Measurements from ENCODE around the gene DOK6.
A peak's percentile ranks its signal among the peaks of the same experiment; 100 is the strongest.

The DOK6 gene

DNA sequence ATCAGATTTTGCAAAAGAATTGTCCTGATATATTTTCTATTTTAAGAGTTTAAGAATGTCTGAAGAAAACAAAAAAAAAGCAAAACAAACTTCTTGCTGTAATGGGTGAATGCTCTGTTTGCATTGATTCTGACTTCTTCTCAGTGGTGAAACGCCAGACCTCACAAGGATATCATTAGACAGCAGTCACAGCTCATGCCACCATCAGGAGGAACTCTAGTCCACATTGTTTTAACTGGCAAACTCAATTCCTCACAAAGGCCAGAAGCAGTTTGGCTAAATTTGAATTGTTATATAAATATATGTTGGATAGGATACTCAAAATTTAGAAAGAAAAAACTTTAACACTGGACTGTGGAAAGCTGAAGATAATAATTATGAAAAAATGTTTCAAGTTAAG lies 89.4 kb downstream of the DOK6 start:
- H3K4me3 ChIP-seq (ENCODE audit: low read depth, low read length): no peak overlapping the region
- in situ Hi-C loops (cut with HindIII; ENCODE audit: low sequenced_read_pairs): no loop called here
- no peak for TF ChIP-seq CTCF (IDR thresholded peaks at IDR 0.05; ENCODE audit: low read depth, low read length)
- no peak for DNase-seq (ENCODE audit: low read depth, low spot score)

GRCh38 chr18:69490813-69491212 lies 90.1 kb downstream of the DOK6 start:
- no peak for TF ChIP-seq CTCF (IDR thresholded peaks at IDR 0.05; ENCODE audit: low read depth, low read length)
- H3K4me3 ChIP-seq (ENCODE audit: low read depth, low read length): no peak overlapping the region
- in situ Hi-C loops (cut with HindIII; ENCODE audit: low sequenced_read_pairs): no loop called here
- peak; percentile 49 for DNase-seq (ENCODE audit: low read depth, low spot score)

- TF ChIP-seq CTCF (IDR thresholded peaks at IDR 0.05; ENCODE audit: low read depth, low read length): no peak
- DNase-seq (ENCODE audit: low read depth, low spot score): no peak
- in situ Hi-C loops (cut with HindIII; ENCODE audit: low sequenced_read_pairs): no loop called here
- H3K4me3 ChIP-seq (ENCODE audit: low read depth, low read length): no peak overlapping the region
Measured at GRCh38 chr18:69491576-69491975, 90.9 kb downstream of the DOK6 start.

DNA sequence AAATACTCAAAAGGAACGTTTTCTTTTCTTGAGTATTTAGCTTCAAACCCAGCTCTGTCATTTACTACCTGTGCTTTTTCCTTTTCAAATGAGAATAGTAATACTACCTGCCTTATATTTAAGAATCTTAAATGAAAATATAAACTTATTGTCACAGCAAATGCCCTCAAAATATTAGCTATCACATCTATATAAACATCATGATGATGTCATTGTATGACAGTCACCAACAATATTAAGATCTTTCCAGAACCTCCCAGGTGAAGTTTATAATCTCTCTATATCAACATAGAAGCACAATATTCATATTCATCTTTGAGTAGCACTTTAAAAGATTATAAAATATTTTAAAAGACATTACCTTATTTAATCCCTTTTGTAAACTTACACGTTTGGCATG lies 92.2 kb downstream of the DOK6 start:
- in situ Hi-C loops (cut with HindIII; ENCODE audit: low sequenced_read_pairs): no loop called here

GRCh38 chr18:69494841-69495240 lies 94.2 kb downstream of the DOK6 start:
- no peak for DNase-seq (ENCODE audit: low read depth, low spot score)
- TF ChIP-seq CTCF (IDR thresholded peaks at IDR 0.05; ENCODE audit: low read depth, low read length): no peak
- no peak overlapping the region for H3K4me3 ChIP-seq (ENCODE audit: low read depth, low read length)
- in situ Hi-C loops (cut with HindIII; ENCODE audit: low sequenced_read_pairs): no loop called here

More for the DNA sequence above, 92.2 kb downstream of the DOK6 start:
- no peak for DNase-seq (ENCODE audit: low read depth, low spot score)
- TF ChIP-seq CTCF (IDR thresholded peaks at IDR 0.05; ENCODE audit: low read depth, low read length): no peak
- no peak overlapping the region for H3K4me3 ChIP-seq (ENCODE audit: low read depth, low read length)

- H3K4me3 ChIP-seq (ENCODE audit: low read depth, low read length): no peak overlapping the region
- DNase-seq (ENCODE audit: low read depth, low spot score): no peak
- TF ChIP-seq CTCF (IDR thresholded peaks at IDR 0.05; ENCODE audit: low read depth, low read length): no peak
- in situ Hi-C loops (cut with HindIII; ENCODE audit: low sequenced_read_pairs): no loop called here
Measured at GRCh38 chr18:69495338-69495737, 94.7 kb downstream of the DOK6 start.

Measured in astrocyte of the spinal cord (primary cell).